GM12864 (cell line): ENCODE data around the gene SLC10A2.
"Not testable (repeated sequence)": the region's sequence is repeated elsewhere in the genome, so short reads cannot be mapped to it uniquely, and the experiment has no call there.

Experiments
- DNase-seq: peaks from one replicate; pipeline ENCODE4 v3.0.0-alpha.2; 2011; ENCODE audit warnings: low read depth
- H3K4me3 ChIP-seq: 2 replicates; pipeline ENCODE4 v1.5.1; 2011; ENCODE audit warnings: mild to moderate bottlenecking, low read depth, low read length, control low read depth
- TF ChIP-seq, protein P1 (sequence below): IDR thresholded peaks from 2 replicates; pipeline ENCODE4 v1.5.1; 2011; ENCODE audit warnings: low read depth, mild to moderate bottlenecking, moderate library complexity, low read length, control low read depth, inconsistent platforms; ENCODE audit errors: missing control alignments

Gene SLC10A2, protein sequence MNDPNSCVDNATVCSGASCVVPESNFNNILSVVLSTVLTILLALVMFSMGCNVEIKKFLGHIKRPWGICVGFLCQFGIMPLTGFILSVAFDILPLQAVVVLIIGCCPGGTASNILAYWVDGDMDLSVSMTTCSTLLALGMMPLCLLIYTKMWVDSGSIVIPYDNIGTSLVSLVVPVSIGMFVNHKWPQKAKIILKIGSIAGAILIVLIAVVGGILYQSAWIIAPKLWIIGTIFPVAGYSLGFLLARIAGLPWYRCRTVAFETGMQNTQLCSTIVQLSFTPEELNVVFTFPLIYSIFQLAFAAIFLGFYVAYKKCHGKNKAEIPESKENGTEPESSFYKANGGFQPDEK

GRCh38 chr13:103066079-103066780 lies at the start of gene SLC10A2:
TSS of gene SLC10A2 (minus strand) at chr13:103066417. CDS start at chr13:103066249, 168 bp downstream.
- H3K4me3 ChIP-seq: no peak within 1 kb of the TSS
- TF ChIP-seq, protein P1, sequence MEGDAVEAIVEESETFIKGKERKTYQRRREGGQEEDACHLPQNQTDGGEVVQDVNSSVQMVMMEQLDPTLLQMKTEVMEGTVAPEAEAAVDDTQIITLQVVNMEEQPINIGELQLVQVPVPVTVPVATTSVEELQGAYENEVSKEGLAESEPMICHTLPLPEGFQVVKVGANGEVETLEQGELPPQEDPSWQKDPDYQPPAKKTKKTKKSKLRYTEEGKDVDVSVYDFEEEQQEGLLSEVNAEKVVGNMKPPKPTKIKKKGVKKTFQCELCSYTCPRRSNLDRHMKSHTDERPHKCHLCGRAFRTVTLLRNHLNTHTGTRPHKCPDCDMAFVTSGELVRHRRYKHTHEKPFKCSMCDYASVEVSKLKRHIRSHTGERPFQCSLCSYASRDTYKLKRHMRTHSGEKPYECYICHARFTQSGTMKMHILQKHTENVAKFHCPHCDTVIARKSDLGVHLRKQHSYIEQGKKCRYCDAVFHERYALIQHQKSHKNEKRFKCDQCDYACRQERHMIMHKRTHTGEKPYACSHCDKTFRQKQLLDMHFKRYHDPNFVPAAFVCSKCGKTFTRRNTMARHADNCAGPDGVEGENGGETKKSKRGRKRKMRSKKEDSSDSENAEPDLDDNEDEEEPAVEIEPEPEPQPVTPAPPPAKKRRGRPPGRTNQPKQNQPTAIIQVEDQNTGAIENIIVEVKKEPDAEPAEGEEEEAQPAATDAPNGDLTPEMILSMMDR: no peak
- no peak for DNase-seq

DNA sequence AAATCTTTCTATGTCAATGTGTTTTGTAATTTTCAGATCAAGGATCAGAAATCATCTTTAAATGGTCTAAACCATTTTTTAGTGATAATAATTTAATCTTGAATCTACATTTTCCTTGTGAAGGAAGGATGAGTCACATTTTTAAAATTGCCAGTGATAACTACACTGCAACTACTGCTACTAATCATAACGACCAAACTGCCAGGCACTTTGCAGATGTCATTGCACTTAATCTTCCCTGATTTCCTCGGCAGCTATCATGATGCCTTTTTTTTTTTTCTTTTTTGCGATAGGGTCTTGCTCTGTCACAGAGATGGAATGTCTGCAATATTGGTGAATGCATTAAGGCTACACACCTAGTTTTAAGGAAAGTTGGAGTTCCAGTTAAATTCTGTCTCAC lies 41.4 kb upstream of the SLC10A2 start:
- no peak for DNase-seq
- TF ChIP-seq, protein P1: no peak
- no peak overlapping the region for H3K4me3 ChIP-seq

DNA sequence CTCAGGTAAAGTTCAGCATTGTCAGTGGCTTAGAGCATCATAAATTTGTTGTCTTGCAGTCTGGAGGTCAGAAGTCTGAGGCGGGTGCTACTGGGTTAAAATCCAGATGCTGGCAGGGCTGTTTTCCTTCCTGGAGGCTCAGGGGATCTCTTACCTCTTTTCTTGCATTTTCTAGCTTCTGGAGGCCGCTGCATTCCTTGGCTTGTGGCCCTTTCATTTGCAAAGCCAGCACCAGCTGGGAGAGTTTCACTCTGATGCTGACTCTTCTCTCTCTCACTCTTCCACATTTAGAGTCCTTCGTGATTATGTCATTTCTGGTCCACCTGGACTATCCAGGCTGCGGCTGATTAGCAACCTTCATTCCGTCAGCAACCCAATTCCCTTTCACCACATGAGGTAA lies 38.1 kb upstream of the SLC10A2 start:
- TF ChIP-seq, protein P1: no peak
- H3K4me3 ChIP-seq: no peak overlapping the region
- no peak for DNase-seq

DNA sequence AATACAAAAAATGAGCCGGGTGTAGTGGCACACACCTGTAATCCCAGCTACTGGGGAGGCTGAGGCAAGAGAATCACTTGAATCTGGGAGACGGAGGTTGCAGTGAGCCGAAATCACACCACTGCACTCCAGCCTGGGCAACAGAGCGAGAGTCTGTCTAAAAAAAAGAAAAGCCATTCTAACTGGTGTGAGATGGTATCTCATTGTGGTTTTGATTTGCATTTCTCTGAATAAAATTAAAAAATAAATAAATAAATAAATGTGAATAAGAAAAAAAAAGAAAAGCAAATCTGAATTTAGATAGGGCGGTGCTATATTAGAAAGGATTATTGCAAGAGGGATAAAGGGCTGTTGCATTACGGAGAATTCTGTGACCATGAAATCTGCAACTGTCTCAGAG lies 37.2 kb upstream of the SLC10A2 start:
- not testable (repeated sequence) for H3K4me3 ChIP-seq, DNase-seq

DNA sequence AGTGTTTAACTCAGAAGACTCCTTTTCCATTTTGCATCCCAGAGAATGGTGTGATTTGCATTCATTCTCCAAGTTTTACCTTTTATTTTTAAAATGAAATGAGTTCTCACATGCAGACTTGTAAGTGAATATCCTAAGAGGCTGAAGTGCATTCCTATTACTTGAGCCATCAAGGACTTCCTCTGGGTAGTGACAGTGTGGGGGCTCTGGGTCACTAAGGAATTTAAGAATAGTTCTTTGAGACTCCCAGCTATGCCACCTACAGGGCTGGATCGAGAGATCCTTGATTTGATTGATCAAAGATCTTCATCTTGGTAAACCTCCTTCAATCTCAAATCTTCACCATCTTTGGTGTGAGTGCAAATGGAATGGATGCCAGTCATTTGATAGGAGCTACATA lies 36.3 kb upstream of the SLC10A2 start:
- TF ChIP-seq, protein P1: no peak
- no peak overlapping the region for H3K4me3 ChIP-seq
- DNase-seq: no peak

DNA sequence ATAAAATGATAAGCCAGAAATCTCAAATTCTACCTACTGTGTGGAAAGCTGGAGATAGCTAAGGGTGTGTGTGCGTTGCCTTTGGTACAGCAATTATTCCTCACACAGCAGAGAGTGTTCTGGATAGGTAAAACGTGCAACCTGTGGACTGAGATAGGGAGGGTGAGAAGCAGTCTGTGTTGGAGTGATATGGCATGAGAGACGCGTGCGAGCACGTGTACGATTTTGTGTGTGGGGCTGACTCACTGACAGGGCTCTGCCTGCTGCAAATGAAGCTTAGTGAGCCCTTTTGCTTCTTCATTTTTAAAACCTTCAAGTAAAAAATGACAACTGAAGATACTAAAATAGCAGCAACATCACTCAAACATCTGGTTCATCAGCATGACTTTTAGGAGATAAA lies 35.7 kb upstream of the SLC10A2 start:
- TF ChIP-seq, protein P1: no peak
- H3K4me3 ChIP-seq: no peak overlapping the region
- no peak for DNase-seq

- no peak for DNase-seq
- TF ChIP-seq, protein P1: no peak
- no peak overlapping the region for H3K4me3 ChIP-seq
Observed at GRCh38 chr13:103101500-103101899, 35.3 kb upstream of the SLC10A2 start.
